Daoy (cell line): Measurements from ENCODE around the gene PHKG1. TPM values are rescaled to one million over a fixed set of nuclear protein-coding genes. Genes with fewer than 3 reads are reported as not detected.
"Not testable (repeated sequence)": the region's sequence is repeated elsewhere in the genome, so short reads cannot be mapped to it uniquely, and the experiment has no call there.

Source experiments
- DNase-seq: peaks from one replicate; pipeline ENCODE4 v3.0.0-alpha.2; 2015; ENCODE audit warnings: low read depth
- total RNA-seq: library from RNA; depleted of rRNA; stranded (reverse); fragments of >200 nt; shearing (Covaris generic); gene quantifications from 2 replicates; pipeline ENCODE4 v1.2.3, GENCODE V29; 2014; rRNA removed

Gene PHKG1
- total RNA-seq, 1 experiment from 2014 or later = 1.5 TPM

DNA sequence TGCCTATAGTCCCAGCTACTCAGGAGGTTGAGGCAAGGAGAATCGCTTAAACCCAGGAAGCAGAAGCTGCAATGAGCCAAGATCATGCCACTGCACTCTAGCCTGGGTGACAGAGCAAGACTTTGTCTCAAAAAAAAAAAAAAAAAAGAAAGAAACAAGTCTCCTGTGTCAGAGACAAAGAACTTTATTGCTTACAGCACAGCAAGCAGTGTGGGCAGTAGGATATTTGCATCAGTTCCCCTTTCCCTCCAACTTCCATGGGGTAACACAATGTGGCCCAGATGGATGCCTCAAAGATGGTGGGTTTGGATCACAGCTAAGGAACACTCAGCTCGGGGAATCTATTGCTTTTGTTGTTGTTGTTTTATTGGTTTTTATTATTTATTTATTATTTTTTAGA is 47.0 kb downstream of the PHKG1 start:
- not testable (repeated sequence) for DNase-seq

DNA sequence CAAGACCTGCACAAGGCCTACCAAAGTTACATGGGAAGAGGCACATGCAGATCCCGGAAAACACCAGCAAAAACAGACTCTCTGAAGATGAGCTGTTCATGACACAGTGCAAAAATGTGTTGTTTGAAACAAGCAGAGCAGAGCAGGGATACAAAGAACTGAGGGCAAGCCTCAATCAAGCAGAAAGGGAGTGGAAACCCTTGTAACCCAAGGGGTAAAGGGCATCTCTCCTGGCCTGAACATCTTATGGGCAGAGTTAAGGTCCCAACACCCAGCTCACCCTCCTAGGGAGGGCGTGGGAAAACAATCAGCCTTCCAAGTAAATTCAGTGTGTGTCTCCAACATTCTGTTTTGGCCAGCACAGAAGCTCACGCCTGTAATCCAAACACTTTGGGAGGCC is 52.0 kb downstream of the PHKG1 start:
- no peak for DNase-seq

DNA sequence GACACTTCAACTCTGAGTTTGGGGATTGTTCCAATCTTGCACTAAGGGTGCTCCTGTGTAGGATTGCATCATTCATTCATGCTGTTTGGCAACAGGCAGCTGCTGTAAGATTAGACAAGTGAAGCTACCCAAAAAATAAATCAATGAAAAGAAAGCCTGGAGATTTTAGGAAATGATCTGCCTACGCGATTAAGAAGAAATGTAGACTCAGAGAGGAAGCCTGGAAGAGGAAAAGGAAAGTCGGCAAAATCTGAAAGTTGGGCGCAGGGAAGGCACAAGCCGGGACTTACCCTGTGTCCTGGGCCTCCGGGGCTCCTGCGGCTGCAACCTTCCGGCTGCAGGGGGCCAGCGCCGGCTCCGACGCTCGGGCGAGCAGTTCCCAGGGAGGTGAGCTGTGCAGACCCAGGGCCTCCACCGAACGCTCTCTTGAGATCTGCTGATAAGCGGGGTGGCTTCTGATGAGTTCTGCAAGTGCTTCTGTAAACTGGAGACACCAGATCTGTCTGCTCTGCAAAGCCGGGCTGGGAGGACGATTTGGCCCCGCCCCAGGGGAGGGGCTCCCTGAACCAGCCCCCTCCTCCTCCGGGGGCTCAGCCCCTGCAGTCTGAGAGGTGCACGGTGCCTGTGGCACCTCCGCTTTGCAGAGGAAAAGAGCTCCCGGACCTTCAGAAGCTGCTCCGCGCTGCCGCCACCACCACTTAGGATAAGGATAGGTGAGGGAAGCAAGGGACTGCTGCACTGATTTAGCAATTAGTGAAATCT is 58.9 kb downstream of the PHKG1 start:
- DNase-seq = peak; percentile 83

DNA sequence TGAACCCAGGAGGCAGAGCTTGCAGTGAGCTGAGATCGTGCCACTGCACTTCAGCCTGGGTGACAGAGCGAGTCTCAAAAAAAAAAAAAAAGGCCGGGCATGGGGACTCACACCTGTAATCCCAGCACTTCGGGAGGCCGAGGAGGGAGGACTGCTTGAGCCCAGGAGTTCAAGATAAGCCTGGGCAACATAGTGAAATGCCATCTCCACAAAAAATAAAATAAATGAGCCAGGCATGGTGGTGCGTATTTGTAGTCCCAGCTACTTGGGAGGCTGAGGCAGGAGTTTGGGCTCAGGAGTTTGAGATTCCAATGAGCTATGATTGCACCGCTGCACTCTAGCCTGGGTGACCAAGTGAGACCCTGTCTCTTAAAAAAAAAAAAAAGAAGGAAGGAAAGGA is 60.2 kb downstream of the PHKG1 start:
- not testable (repeated sequence) for DNase-seq

DNA sequence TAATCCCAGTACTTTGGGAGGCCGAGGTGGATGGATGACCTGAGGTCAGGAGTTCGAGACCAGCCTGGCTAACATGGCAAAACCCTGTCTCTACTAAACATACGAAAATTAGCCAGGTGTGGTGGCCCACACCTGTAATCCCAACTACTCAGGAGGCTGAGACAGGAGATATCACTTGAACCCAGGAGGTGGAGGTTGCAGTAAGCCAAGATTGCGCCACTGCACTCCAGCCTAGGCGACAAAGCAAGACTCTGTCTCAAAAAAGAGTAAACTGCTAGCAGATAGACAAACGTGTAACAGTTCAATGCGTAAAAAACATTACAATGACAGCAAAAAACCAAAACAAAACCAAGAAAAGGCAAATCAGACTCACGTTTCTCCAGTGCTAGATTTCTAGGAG is 61.2 kb downstream of the PHKG1 start:
- not testable (repeated sequence) for DNase-seq

DNA sequence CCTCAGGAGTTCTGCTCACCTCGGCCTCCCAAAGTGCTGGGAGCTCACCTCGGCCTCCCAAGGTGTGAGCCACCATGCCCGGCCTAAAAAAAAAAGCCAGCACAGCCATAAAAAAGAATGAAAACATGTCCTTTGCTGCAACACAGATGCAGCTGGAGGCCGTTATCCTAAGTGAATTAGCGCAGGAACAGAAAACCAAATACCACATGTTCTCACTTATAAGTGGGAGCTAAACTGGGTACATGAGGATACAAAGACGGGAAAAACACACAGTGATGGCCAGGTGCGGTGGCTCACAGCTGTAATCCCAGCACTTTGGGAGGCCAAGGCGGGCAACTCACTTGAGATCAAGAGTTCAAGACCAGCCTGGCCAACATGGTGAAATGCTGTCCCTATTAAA is 62.4 kb downstream of the PHKG1 start:
- no peak for DNase-seq

Other genes starting within 250 kb of the PHKG1 start
- gene SEPTIN14, start 230.2 kb downstream of the PHKG1 start, total RNA-seq = not detected in 2 replicates
- gene ZNF713, start 205.5 kb downstream of the PHKG1 start, total RNA-seq = 2.9 and 8.0 TPM in 2 replicates
- gene MRPS17, start 141.1 kb downstream of the PHKG1 start, total RNA-seq = 40.0 and 55.8 TPM in 2 replicates
- gene NIPSNAP2, start 128.4 kb downstream of the PHKG1 start, total RNA-seq = 65.8 and 68.6 TPM in 2 replicates
- 113 and 129 TPM in 2 replicates for gene PSPH, start 41.5 kb downstream of the PHKG1 start, total RNA-seq
- gene CCT6A, start 41.2 kb downstream of the PHKG1 start, total RNA-seq = 1,003 and 1,301 TPM in 2 replicates
- 167 and 168 TPM in 2 replicates for gene SUMF2, start 28.7 kb downstream of the PHKG1 start, total RNA-seq
- gene CHCHD2, start 13.5 kb upstream of the PHKG1 start, total RNA-seq = 1,201 and 1,375 TPM in 2 replicates
- gene NUPR2, start 23.5 kb upstream of the PHKG1 start, total RNA-seq = not detected in 2 replicates